DND-41 (cell line): ENCODE results near the gene FERMT2.

ENCODE experiments used
- ATAC-seq: fragments of 200-7000 bp; cut with Tn5 transposase; 3 replicates; pipeline ENCODE4 v1.9.1; 2021; ENCODE audit warnings: low read depth; ENCODE audit not compliant: insufficient read depth
- DNase-seq: peaks from one replicate; pipeline ENCODE4 v3.0.0-alpha.2; 2020
- H2AFZ ChIP-seq: 2 replicates; pipeline ENCODE4 v1.6.0; 2012; ENCODE audit warnings: low read depth, low read length
- H3K27ac ChIP-seq: 2 replicates; pipeline ENCODE4 v1.5.1; 2012; ENCODE audit warnings: low read length, inconsistent platforms
- H3K27me3 ChIP-seq: fragments of 200-600 bp; sonication (generic); 2 replicates; pipeline ENCODE4 v1.6.0; 2012; ENCODE audit warnings: low read length, mild to moderate bottlenecking, inconsistent platforms; ENCODE audit not compliant: insufficient read depth, poor library complexity
- H3K36me3 ChIP-seq: 2 replicates; pipeline ENCODE4 v1.5.1; 2012; ENCODE audit warnings: low read length, inconsistent platforms; ENCODE audit not compliant: insufficient read depth
- H3K4me1 ChIP-seq: 2 replicates; pipeline ENCODE4 v1.5.1; 2012; ENCODE audit warnings: mild to moderate bottlenecking, low read length; ENCODE audit not compliant: insufficient read depth
- H3K4me2 ChIP-seq: 2 replicates; pipeline ENCODE4 v1.6.0; 2012; ENCODE audit warnings: mild to moderate bottlenecking, moderate library complexity, low read length, inconsistent platforms; ENCODE audit not compliant: insufficient read depth
- H3K4me3 ChIP-seq, 2 experiments: fragments of 200-600 bp in 1 of 2; shearing (Covaris generic) in 1 of 2; 2 replicates each; pipeline ENCODE4 v1.5.1; 2012 to 2016; ENCODE audit warnings: inconsistent platforms in 2 of 2, low read length in 2 of 2, mild to moderate bottlenecking in 2 of 2, low read depth in 1 of 2, moderate library complexity in 1 of 2
- H3K79me2 ChIP-seq: 2 replicates; pipeline ENCODE4 v1.6.0; 2012; ENCODE audit warnings: low read length, inconsistent platforms; ENCODE audit not compliant: insufficient read depth
- H3K9ac ChIP-seq: 2 replicates; pipeline ENCODE4 v1.6.0; 2012; ENCODE audit warnings: low read depth, mild to moderate bottlenecking, inconsistent platforms, low read length, moderate library complexity
- H3K9me3 ChIP-seq: 2 replicates; pipeline ENCODE4 v1.5.1; 2012; ENCODE audit warnings: low read length, moderate library complexity, mild to moderate bottlenecking, inconsistent platforms; ENCODE audit not compliant: insufficient read depth, severe bottlenecking
- H4K20me1 ChIP-seq: 2 replicates; pipeline ENCODE4 v1.6.0; 2012; ENCODE audit warnings: low read length; ENCODE audit not compliant: insufficient read depth
- CTCF ChIP-seq: IDR thresholded peaks from 2 replicates; pipeline ENCODE4 v1.5.1; 2012; ENCODE audit warnings: borderline replicate concordance, low read length, moderate library complexity, mild to moderate bottlenecking; ENCODE audit not compliant: poor library complexity, severe bottlenecking; ENCODE audit errors: extremely low read depth
- EZH2 ChIP-seq: IDR thresholded peaks from 3 replicates; pipeline ENCODE4 v1.6.1; 2012; ENCODE audit warnings: borderline replicate concordance, low read depth, mild to moderate bottlenecking, moderate library complexity, low read length, inconsistent platforms; ENCODE audit not compliant: severe bottlenecking

The FERMT2 gene

GRCh38 chr14:52919971-52920370 is 30.9 kb downstream of the FERMT2 start:
- no peak for DNase-seq
- Histone ChIP-seq H3K27ac (peak overlapping the region; percentile 75), H3K9me3 (no peaks in the 10 kb centered on the region), H3K27me3 (no peaks in the 10 kb centered on the region), H3K4me1 (peaks cover 54% of the 10 kb centered on the region), H2AFZ (no peak overlapping the region), H3K4me2 (no peak overlapping the region), H3K79me2 (peaks cover 55% of the 10 kb centered on the region), H3K4me3 (no peak overlapping the region), H3K9ac (no peak overlapping the region), H4K20me1 (no peaks in the 10 kb centered on the region), H3K36me3 (peaks cover 16% of the 10 kb centered on the region)
- TF ChIP-seq EZH2 = no peak
- no peak for TF ChIP-seq CTCF
- ATAC-seq = no peak

GRCh38 chr14:52918486-52918885 is 32.4 kb downstream of the FERMT2 start:
- Histone ChIP-seq H3K9me3 (no peaks in the 10 kb centered on the region), H3K4me1 (peaks cover 49% of the 10 kb centered on the region), H3K4me2 (peak overlapping the region; percentile 61), H3K9ac (peak overlapping the region; percentile 49), H3K27ac (peak overlapping the region; percentile 75), H3K79me2 (peaks cover 44% of the 10 kb centered on the region), H4K20me1 (no peaks in the 10 kb centered on the region), H3K4me3 (peak overlapping the region in 1 of 2 experiments; percentile 33; a peak in 1 of 4 replicates), H2AFZ (0 out of 2 replicates have a peak overlapping the region, but pooled peaks have one; percentile 50), H3K36me3 (peaks cover 16% of the 10 kb centered on the region), H3K27me3 (no peaks in the 10 kb centered on the region)
- peak; percentile 96 for ATAC-seq
- DNase-seq = peak; percentile 25
- no peak for TF ChIP-seq EZH2
- TF ChIP-seq CTCF = no peak

- peak overlapping the region; percentile 61 for H3K4me2 ChIP-seq
- ATAC-seq (peak; percentile 23; the same call in 1 of the 3 replicates), DNase-seq (peak; percentile 14)
- no peaks in the 10 kb centered on the region for H3K9me3 ChIP-seq
- H4K20me1 ChIP-seq = no peaks in the 10 kb centered on the region
- H3K9ac ChIP-seq = peak overlapping the region; percentile 22; the same call in 1 of the 2 replicates
- H3K79me2 ChIP-seq = peaks cover 36% of the 10 kb centered on the region
- peaks cover 16% of the 10 kb centered on the region for H3K36me3 ChIP-seq
- H3K4me1 ChIP-seq = peaks cover 49% of the 10 kb centered on the region
- H3K27me3 ChIP-seq = no peaks in the 10 kb centered on the region
- peak overlapping the region in 1 of 2 experiments; percentile 23; a peak in 1 of 4 replicates for H3K4me3 ChIP-seq
- peak overlapping the region; percentile 75 for H3K27ac ChIP-seq
- no peak for TF ChIP-seq CTCF
- no peak for TF ChIP-seq EZH2
- no peak overlapping the region for H2AFZ ChIP-seq
Observed at GRCh38 chr14:52917735-52918134, 33.1 kb downstream of the FERMT2 start.

GRCh38 chr14:52914295-52914694 is 36.6 kb downstream of the FERMT2 start:
- Histone ChIP-seq H3K9me3 (no peaks in the 10 kb centered on the region), H3K9ac (no peak overlapping the region), H3K36me3 (peaks cover 16% of the 10 kb centered on the region), H3K4me1 (peaks cover 26% of the 10 kb centered on the region), H2AFZ (no peak overlapping the region), H3K27ac (no peak overlapping the region), H3K79me2 (peaks cover 8% of the 10 kb centered on the region), H3K4me3 (no peak overlapping the region), H3K27me3 (no peaks in the 10 kb centered on the region), H4K20me1 (no peaks in the 10 kb centered on the region), H3K4me2 (no peak overlapping the region)
- ATAC-seq = no peak
- DNase-seq = no peak
- TF ChIP-seq CTCF (no peak), EZH2 (no peak)
